Lung (tissue), 12 donors: ENCODE measurements around the gene SLC38A9. TPM values are rescaled to one million over a fixed set of nuclear protein-coding genes. Genes with fewer than 3 reads are reported as not detected.

Source experiments
- ATAC-seq: fragments of 200-7000 bp; cut with Tn5 transposase; one replicate; pipeline ENCODE4 v1.9.1; 2020; ENCODE audit warnings: moderate number of reproducible peaks; ENCODE audit not compliant: insufficient read depth, low FRiP score
- DNase-seq, 3 donors: peaks; one replicate each; pipeline ENCODE4 v3.0.0-alpha.2; 2013 to 2017
- H3K27ac ChIP-seq, 2 donors: one replicate each; pipeline ENCODE4 v1.5.1; 2013; ENCODE audit warnings: mild to moderate bottlenecking in 2 of 2, moderate library complexity in 2 of 2, control low read depth in 1 of 2, inconsistent platforms in 1 of 2, low read depth in 1 of 2, low read length in 1 of 2
- H3K27me3 ChIP-seq, 3 donors: one replicate each; pipeline ENCODE4 v1.5.1; 2013; ENCODE audit warnings: low read length in 2 of 3; ENCODE audit not compliant: control insufficient read depth in 3 of 3, insufficient read depth in 3 of 3
- H3K36me3 ChIP-seq, 4 donors: one replicate each; pipeline ENCODE4 v1.5.1; 2013; ENCODE audit warnings: low read length in 4 of 4, mild to moderate bottlenecking in 1 of 4, moderate library complexity in 1 of 4; ENCODE audit not compliant: control insufficient read depth in 4 of 4, insufficient read depth in 4 of 4
- H3K4me1 ChIP-seq, 5 donors: one replicate each; pipeline ENCODE4 v1.5.1; 2013; ENCODE audit warnings: low read length in 5 of 5, mild to moderate bottlenecking in 2 of 5, moderate library complexity in 1 of 5; ENCODE audit not compliant: control insufficient read depth in 5 of 5, insufficient read depth in 5 of 5
- H3K4me3 ChIP-seq: one replicate; pipeline ENCODE4 v1.5.1; 2013; ENCODE audit warnings: mild to moderate bottlenecking, control low read depth, moderate library complexity
- H3K9ac ChIP-seq, 2 donors: one replicate each; pipeline ENCODE4 v1.5.1; 2013; ENCODE audit warnings: low read length in 2 of 2, control low read depth in 1 of 2; ENCODE audit not compliant: insufficient read depth in 1 of 2
- H3K9me3 ChIP-seq, 4 donors: one replicate each; pipeline ENCODE4 v1.5.1; 2013; ENCODE audit warnings: low read length in 3 of 4, mild to moderate bottlenecking in 1 of 4, moderate library complexity in 1 of 4; ENCODE audit not compliant: control insufficient read depth in 4 of 4, insufficient read depth in 3 of 4
- CTCF ChIP-seq: IDR thresholded peaks from 2 replicates; pipeline ENCODE4 v1.5.1; 2012; ENCODE audit warnings: mild to moderate bottlenecking; ENCODE audit errors: control extremely low read depth, extremely low read depth
- WGBS, 2 donors: extraction: QIAGEN DNeasy Blood & Tissue Kit; methylation state at CpG; one replicate each; pipeline ENCODE4 v1.1.7; 2013; 5-methylcytosine and 5-hydroxymethylcytosine counted together
- polyA plus RNA-seq, 2 donors: library from polyadenylated mRNA; stranded (reverse); fragments of 200-250 nt; gene quantifications; one replicate each; pipeline ENCODE4 v1.2.1, GENCODE V29; 2013
- total RNA-seq, 2 donors: library from RNA; depleted of rRNA in 1 of 2; stranded (reverse); fragments of >200 nt in 1 of 2; gene quantifications; one replicate each; pipeline ENCODE4 v1.2.1, GENCODE V29; 2014 to 2021
- donor health status: control.
- donor health status: control.
- donor health status: Bipolar disorder and iron deficiency.
- donor health status: healthy.
- donor health status: DM: yes; HTN: yes; CAD: no.

The SLC38A9 gene
- total and polyA plus RNA-seq, 4 donors, result 8.5 to 64.2 (median 14.5) TPM

DNA sequence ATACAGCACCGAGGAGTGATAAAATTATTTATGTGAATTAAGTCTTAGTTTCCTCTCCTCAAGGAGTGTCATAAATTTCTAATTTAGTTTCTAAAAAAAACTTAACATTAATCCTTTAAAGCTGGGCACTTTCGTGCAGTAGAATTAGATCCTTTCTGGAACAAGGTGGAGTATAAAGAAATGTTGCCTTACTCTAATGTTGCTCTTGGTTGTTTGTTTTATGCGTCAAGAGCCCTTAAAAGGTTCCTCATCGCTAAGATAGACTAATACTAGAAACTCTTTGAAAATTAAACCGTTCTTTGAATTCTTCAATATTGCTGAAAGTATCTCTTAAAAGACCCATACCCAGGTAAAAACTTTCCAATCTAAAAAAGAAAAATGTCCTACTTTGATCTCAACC is 93.8 kb downstream of the SLC38A9 start:
- Histone ChIP-seq H3K36me3 (no peaks in the 10 kb centered on the region), H3K9ac (no peak overlapping the region), H3K27me3 (no peaks in the 10 kb centered on the region), H3K4me1 (peaks cover 2 to 29% (median 4%) of the 10 kb centered on the region in 5 donors), H3K4me3 (no peak overlapping the region), H3K27ac (no peak overlapping the region), H3K9me3 (no peaks in the 10 kb centered on the region)
- 72 to 89% methylated on average over 5 of the region's 5 CpGs for WGBS, 2 donors
- TF ChIP-seq CTCF, result no peak
- DNase-seq, result no peak
- no peak for ATAC-seq

DNA sequence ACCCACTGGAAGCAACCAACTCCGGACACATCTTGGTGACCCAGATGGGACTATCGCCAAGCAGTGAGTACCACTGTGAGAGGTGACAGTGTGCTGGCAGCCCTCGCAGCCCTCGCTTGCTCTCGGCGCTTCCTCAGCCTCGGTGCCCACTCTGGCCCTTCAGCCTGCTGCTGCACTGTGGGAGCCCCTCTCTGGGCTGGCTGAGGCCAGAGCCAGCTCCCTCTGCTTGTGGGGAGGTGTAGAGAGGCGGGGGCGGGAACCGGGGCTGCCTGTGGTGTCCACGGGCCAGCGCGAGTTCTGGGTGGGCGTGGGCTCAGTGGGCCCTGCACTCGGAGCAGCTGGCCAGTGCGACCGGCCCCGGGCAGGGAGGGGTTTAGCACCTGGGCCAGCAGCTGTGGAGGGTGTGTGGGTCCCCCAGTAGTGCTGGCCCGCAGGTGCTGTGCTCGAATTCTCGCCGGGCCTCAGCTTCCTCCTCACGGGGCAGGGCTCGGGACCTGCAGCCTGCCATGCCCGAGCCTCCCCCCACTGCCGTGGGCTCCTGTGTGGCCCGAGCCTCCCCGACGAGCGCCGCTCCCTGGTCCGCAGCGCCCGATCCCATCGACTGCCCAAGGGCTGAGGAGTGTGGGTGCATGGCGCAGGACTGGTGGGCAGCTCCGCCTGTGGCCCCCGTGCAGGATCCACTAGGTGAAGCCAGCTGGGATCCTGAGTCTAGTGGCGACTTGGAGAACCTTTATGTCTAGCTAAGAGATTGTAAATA is 98.8 kb downstream of the SLC38A9 start:
- DNase-seq (no peak), ATAC-seq (no peak)
- Histone ChIP-seq H3K27me3 (no peaks in the 10 kb centered on the region), H3K4me3 (no peak overlapping the region), H3K9ac (no peak overlapping the region), H3K27ac (no peak overlapping the region), H3K9me3 (no peaks in the 10 kb centered on the region), H3K36me3 (no peaks in the 10 kb centered on the region), H3K4me1 (peaks cover 0 to 5% (median 0%) of the 10 kb centered on the region in 5 donors)
- 98 to 99% methylated on average over 39 of the region's 39 CpGs for WGBS, 2 donors
- no peak for TF ChIP-seq CTCF

DNA sequence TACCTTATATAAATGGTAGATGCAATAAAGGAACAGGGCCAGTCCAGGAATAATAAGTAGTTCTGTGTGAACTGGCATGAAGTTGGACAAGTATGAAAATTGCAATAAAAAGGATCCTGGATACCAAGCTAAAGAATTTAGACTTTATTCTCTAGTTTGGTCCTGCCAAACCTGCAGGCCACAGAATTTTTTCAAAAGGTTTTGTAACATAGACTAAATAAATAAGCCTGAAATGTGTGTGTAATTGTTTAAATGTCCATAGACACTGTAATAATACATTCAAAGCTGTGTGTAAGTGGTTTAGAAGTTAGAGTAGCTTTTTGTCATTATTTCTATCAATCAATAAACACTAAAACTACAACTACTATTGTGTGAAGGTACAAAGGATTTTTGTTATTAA is 101.6 kb downstream of the SLC38A9 start:
- H3K27me3 ChIP-seq, result no peaks in the 10 kb centered on the region
- H3K4me1 ChIP-seq, result no peaks in the 10 kb centered on the region
- DNase-seq (no peak), ATAC-seq (no peak)
- no peaks in the 10 kb centered on the region for H3K9me3 ChIP-seq
- H3K4me3 ChIP-seq, result no peak overlapping the region
- H3K36me3 ChIP-seq, result no peaks in the 10 kb centered on the region
- H3K9ac ChIP-seq, result no peak overlapping the region
- TF ChIP-seq CTCF, result no peak
- no peak overlapping the region for H3K27ac ChIP-seq

GRCh38 chr5:55609413-55609812 is 102.7 kb downstream of the SLC38A9 start:
- no peak for DNase-seq
- no peaks in the 10 kb centered on the region for H3K9me3 ChIP-seq
- H3K27me3 ChIP-seq, result no peaks in the 10 kb centered on the region
- no peaks in the 10 kb centered on the region for H3K36me3 ChIP-seq
- no peak for TF ChIP-seq CTCF
- no peak overlapping the region for H3K9ac ChIP-seq
- H3K4me1 ChIP-seq, result peaks cover 0 to 5% (median 0%) of the 10 kb centered on the region in 5 donors
- no peak overlapping the region for H3K4me3 ChIP-seq
- no peak overlapping the region for H3K27ac ChIP-seq
- ATAC-seq, result no peak
- WGBS, 2 donors, result 86 to 92% methylated on average over 1 of the region's 1 CpG
